Measurements from ENCODE around the gene CPN2.

CPN2 gene

GRCh38 chr3:194327218-194328052 lies 23.7 kb downstream of the CPN2 start:
- Histone ChIP-seq H3K9ac (ENCODE audit: low read length) (no peak overlapping the region), H3K27me3 (replicated peaks; ENCODE audit: control insufficient read depth, insufficient read depth, low read length) (peaks cover 10% of the 10 kb centered on the region), H3K9me3 (ENCODE audit: control insufficient read depth, low read length) (no peaks in the 10 kb centered on the region), H3K4me1 (ENCODE audit: control insufficient read depth, insufficient read depth, low read length) (peaks cover 19% of the 10 kb centered on the region), H3K4me3 (ENCODE audit: low read length) (no peak overlapping the region), H3K36me3 (ENCODE audit: control insufficient read depth, insufficient read depth, low read length, severe bottlenecking) (no peaks in the 10 kb centered on the region)
- DNase-seq (ENCODE audit: low read depth), result no peak

GRCh38 chr3:194326968-194327217 lies 24.2 kb downstream of the CPN2 start:
- H3K4me3 ChIP-seq (ENCODE audit: low read length), result no peak overlapping the region
- peaks cover 9% of the 10 kb centered on the region for H3K27me3 ChIP-seq (replicated peaks; ENCODE audit: control insufficient read depth, insufficient read depth, low read length)
- H3K9ac ChIP-seq (ENCODE audit: low read length), result no peak overlapping the region
- no peaks in the 10 kb centered on the region for H3K36me3 ChIP-seq (ENCODE audit: control insufficient read depth, insufficient read depth, low read length, severe bottlenecking)
- H3K4me1 ChIP-seq (ENCODE audit: control insufficient read depth, insufficient read depth, low read length), result peaks cover 19% of the 10 kb centered on the region
- no peaks in the 10 kb centered on the region for H3K9me3 ChIP-seq (ENCODE audit: control insufficient read depth, low read length)
- no peak for DNase-seq (ENCODE audit: low read depth)

- Histone ChIP-seq H3K27me3 (replicated peaks; ENCODE audit: control insufficient read depth, insufficient read depth, low read length) (peaks cover 9% of the 10 kb centered on the region), H3K9me3 (ENCODE audit: control insufficient read depth, low read length) (no peaks in the 10 kb centered on the region), H3K36me3 (ENCODE audit: control insufficient read depth, insufficient read depth, low read length, severe bottlenecking) (no peaks in the 10 kb centered on the region), H3K4me1 (ENCODE audit: control insufficient read depth, insufficient read depth, low read length) (peaks cover 19% of the 10 kb centered on the region), H3K9ac (ENCODE audit: low read length) (no peak overlapping the region), H3K4me3 (ENCODE audit: low read length) (no peak overlapping the region)
- DNase-seq (ENCODE audit: low read depth), result no peak
Measured at GRCh38 chr3:194326192-194326967, 24.7 kb downstream of the CPN2 start.

GRCh38 chr3:194325424-194326153 lies 25.5 kb downstream of the CPN2 start:
- peaks cover 12% of the 10 kb centered on the region for H3K4me1 ChIP-seq (ENCODE audit: control insufficient read depth, insufficient read depth, low read length)
- H3K9ac ChIP-seq (ENCODE audit: low read length), result no peak overlapping the region
- H3K4me3 ChIP-seq (ENCODE audit: low read length), result no peak overlapping the region
- no peak for DNase-seq (ENCODE audit: low read depth)
- H3K9me3 ChIP-seq (ENCODE audit: control insufficient read depth, low read length), result no peaks in the 10 kb centered on the region
- H3K36me3 ChIP-seq (ENCODE audit: control insufficient read depth, insufficient read depth, low read length, severe bottlenecking), result no peaks in the 10 kb centered on the region
- H3K27me3 ChIP-seq (replicated peaks; ENCODE audit: control insufficient read depth, insufficient read depth, low read length), result peaks cover 9% of the 10 kb centered on the region

- no peak for DNase-seq (ENCODE audit: low read depth)
- H3K9me3 ChIP-seq (ENCODE audit: control insufficient read depth, low read length), result peaks cover 2% of the 10 kb centered on the region
- peaks cover 7% of the 10 kb centered on the region for H3K4me1 ChIP-seq (ENCODE audit: control insufficient read depth, insufficient read depth, low read length)
- H3K9ac ChIP-seq (ENCODE audit: low read length), result no peak overlapping the region
- no peaks in the 10 kb centered on the region for H3K36me3 ChIP-seq (ENCODE audit: control insufficient read depth, insufficient read depth, low read length, severe bottlenecking)
- peaks cover 10% of the 10 kb centered on the region for H3K27me3 ChIP-seq (replicated peaks; ENCODE audit: control insufficient read depth, insufficient read depth, low read length)
- no peak overlapping the region for H3K4me3 ChIP-seq (ENCODE audit: low read length)
Measured at GRCh38 chr3:194324823-194325327, 26.3 kb downstream of the CPN2 start.

GRCh38 chr3:194323785-194324735 lies 27.1 kb downstream of the CPN2 start:
- Histone ChIP-seq H3K9ac (ENCODE audit: low read length) (no peak overlapping the region), H3K4me3 (ENCODE audit: low read length) (peak overlapping the region; percentile 67), H3K27me3 (replicated peaks; ENCODE audit: control insufficient read depth, insufficient read depth, low read length) (peaks cover 18% of the 10 kb centered on the region), H3K4me1 (ENCODE audit: control insufficient read depth, insufficient read depth, low read length) (peaks cover 7% of the 10 kb centered on the region), H3K36me3 (ENCODE audit: control insufficient read depth, insufficient read depth, low read length, severe bottlenecking) (no peaks in the 10 kb centered on the region), H3K9me3 (ENCODE audit: control insufficient read depth, low read length) (peaks cover 10% of the 10 kb centered on the region)
- no peak for DNase-seq (ENCODE audit: low read depth)

GRCh38 chr3:194322678-194323211 lies 28.4 kb downstream of the CPN2 start:
- Histone ChIP-seq H3K9me3 (ENCODE audit: control insufficient read depth, low read length) (peaks cover 22% of the 10 kb centered on the region), H3K4me3 (ENCODE audit: low read length) (no peak overlapping the region), H3K9ac (ENCODE audit: low read length) (no peak overlapping the region), H3K27me3 (replicated peaks; ENCODE audit: control insufficient read depth, insufficient read depth, low read length) (peaks cover 19% of the 10 kb centered on the region), H3K4me1 (ENCODE audit: control insufficient read depth, insufficient read depth, low read length) (peaks cover 7% of the 10 kb centered on the region), H3K36me3 (ENCODE audit: control insufficient read depth, insufficient read depth, low read length, severe bottlenecking) (no peaks in the 10 kb centered on the region)
- peak; percentile 38 for DNase-seq (ENCODE audit: low read depth)

GRCh38 chr3:194321693-194322640 lies 29.2 kb downstream of the CPN2 start:
- H3K9ac ChIP-seq (ENCODE audit: low read length), result no peak overlapping the region
- DNase-seq (ENCODE audit: low read depth), result no peak
- peaks cover 22% of the 10 kb centered on the region for H3K9me3 ChIP-seq (ENCODE audit: control insufficient read depth, low read length)
- peaks cover 7% of the 10 kb centered on the region for H3K4me1 ChIP-seq (ENCODE audit: control insufficient read depth, insufficient read depth, low read length)
- H3K4me3 ChIP-seq (ENCODE audit: low read length), result no peak overlapping the region
- H3K36me3 ChIP-seq (ENCODE audit: control insufficient read depth, insufficient read depth, low read length, severe bottlenecking), result no peaks in the 10 kb centered on the region
- H3K27me3 ChIP-seq (replicated peaks; ENCODE audit: control insufficient read depth, insufficient read depth, low read length), result peaks cover 26% of the 10 kb centered on the region

GRCh38 chr3:194320744-194321243 lies 30.3 kb downstream of the CPN2 start:
- peaks cover 26% of the 10 kb centered on the region for H3K27me3 ChIP-seq (replicated peaks; ENCODE audit: control insufficient read depth, insufficient read depth, low read length)
- peaks cover 7% of the 10 kb centered on the region for H3K4me1 ChIP-seq (ENCODE audit: control insufficient read depth, insufficient read depth, low read length)
- H3K36me3 ChIP-seq (ENCODE audit: control insufficient read depth, insufficient read depth, low read length, severe bottlenecking), result no peaks in the 10 kb centered on the region
- no peak overlapping the region for H3K9ac ChIP-seq (ENCODE audit: low read length)
- DNase-seq (ENCODE audit: low read depth), result no peak
- no peak overlapping the region for H3K4me3 ChIP-seq (ENCODE audit: low read length)
- peaks cover 22% of the 10 kb centered on the region for H3K9me3 ChIP-seq (ENCODE audit: control insufficient read depth, low read length)
